GM19238 (cell line): ENCODE measurements around the gene ZNF814.
A peak's percentile ranks its signal among the peaks of the same experiment; 100 is the strongest.
"Not testable (repeated sequence)": the region's sequence is repeated elsewhere in the genome, so short reads cannot be mapped to it uniquely, and the experiment has no call there.

ENCODE experiments used
- DNase-seq: peaks from one replicate; pipeline ENCODE4 v3.0.0; 2011; ENCODE audit warnings: low spot score; ENCODE audit not compliant: insufficient read length

The ZNF814 gene

GRCh38 chr19:57888560-57889231, at the start of gene ZNF814:
Gene ZNF814 (minus strand): TSS chr19:57889037. CDS start chr19:57888802, 235 bp downstream.
- peak; percentile 39 for DNase-seq

DNA sequence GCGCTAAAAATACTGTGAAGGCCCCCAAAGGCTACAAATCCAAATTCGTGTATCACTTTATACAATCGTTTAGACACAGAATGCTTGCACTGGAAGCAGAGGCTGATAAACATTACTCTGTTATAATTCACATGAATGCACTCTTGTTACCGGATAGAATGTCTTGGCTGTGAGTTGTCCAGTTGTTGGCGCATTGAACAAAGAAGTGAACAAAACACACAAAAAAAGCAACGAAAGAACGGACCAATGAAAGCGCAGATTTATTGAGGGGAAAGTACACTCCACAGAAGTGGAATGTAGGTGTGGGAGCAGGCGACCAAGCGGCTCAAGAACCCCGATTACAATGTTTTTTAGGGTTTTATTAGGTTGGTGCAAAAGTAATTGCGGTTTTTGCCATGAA, 46.9 kb upstream of the ZNF814 start:
- DNase-seq, result no peak

- DNase-seq, result no peak
These were observed 46.2 kb upstream of the ZNF814 start, which contains the start of gene ZNF418 for GRCh38 chr19:57934820-57935665. Gene ZNF418 (minus strand): TSS chr19:57935402. CDS start chr19:57933822, 1,580 bp downstream.

DNA sequence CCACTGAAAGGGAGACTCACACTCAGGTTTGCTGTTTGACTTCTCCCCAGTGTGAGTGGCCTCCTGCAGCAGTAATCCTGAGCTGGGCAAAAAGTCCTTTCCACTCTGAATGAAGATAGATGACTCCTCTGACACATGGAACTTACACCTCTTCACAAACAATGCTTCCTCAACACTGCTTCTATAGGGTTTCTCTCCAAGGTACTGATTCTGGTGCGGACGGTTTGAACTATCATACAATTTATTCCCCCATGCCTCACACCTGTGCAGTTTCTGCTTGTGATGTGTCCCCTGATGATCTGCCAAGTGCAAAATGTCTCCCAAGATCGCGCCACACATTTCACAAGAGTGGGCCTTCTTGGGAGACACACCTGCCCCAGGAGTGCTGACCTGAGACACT, 38.8 kb upstream of the ZNF814 start:
- no peak for DNase-seq

GRCh38 chr19:57916168-57916995, 27.5 kb upstream of the ZNF814 start, which contains the start of gene ZNF417:
Gene ZNF417 (minus strand): TSS chr19:57916592. CDS start chr19:57916411, 181 bp downstream.
- peak; percentile 84 for DNase-seq

- DNase-seq, result no peak
These were observed 25.7 kb upstream of the ZNF814 start for GRCh38 chr19:57914531-57914930.

DNA sequence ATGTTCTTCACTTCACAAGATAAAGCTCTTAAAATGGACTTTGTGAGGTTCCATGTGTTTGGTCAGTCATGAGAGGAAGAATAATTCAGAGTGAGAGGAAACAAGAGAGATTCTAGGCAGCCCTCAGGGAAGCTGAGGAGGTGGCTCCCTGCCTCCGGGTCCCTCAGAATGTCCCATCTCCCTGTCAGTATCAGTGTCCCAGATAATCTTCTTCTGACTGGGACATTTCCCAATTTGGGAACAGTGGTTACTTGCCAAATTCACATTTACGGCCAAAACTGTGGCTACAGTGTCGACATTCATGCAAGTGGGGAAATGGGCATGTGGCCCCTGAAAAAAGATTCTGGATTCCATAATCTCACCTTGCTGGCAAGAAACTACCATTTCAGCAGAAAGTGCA, 18.6 kb upstream of the ZNF814 start:
- DNase-seq, result no peak

GRCh38 chr19:57905258-57905657, 16.4 kb upstream of the ZNF814 start:
- no peak for DNase-seq

- no peak for DNase-seq
These were observed 14.9 kb upstream of the ZNF814 start for GRCh38 chr19:57903618-57904184.

DNA sequence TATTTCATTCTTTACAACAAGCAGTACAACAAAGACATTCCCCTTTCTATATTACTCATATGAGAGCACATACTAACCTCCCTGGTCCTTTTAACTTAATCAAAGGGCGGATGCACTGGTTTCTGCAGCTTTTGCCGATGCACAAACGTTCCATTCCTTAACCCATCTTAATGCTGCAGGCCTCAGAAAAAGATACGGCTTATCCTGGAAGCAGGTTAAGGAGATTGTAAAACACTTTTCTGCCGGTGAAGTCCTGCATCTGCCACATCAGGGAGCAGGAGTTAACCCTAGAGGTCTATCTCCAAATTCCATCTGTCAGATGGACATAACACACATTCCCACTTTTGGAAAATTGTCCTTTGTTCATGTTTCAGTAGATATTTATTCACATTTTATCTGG, 11.5 kb upstream of the ZNF814 start:
- no peak for DNase-seq

GRCh38 chr19:57890706-57891105, 1.9 kb upstream of the ZNF814 start:
- not testable (repeated sequence) for DNase-seq

DNA sequence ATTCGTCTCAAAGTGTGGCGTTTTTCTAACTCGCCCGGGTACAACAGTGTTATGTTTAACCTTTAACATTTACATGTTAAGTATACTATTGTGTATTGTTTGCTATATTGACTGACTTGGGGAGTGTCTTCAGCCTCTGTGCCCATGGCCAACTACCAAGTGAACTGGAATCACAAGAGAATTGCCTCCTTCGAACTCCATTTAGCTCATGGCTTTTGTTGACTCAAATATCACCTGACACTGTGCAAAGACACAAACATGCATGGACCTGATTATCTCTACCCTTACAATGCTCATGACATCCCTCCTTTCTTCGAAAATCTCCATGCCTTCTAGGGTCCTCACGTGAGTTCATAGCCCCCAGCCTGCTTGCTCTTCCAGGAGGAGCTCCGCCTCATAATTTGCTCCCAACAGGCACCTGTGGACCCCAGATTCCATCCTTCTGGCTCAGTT, 704 bp downstream of the ZNF814 start:
- no peak for DNase-seq

DNA sequence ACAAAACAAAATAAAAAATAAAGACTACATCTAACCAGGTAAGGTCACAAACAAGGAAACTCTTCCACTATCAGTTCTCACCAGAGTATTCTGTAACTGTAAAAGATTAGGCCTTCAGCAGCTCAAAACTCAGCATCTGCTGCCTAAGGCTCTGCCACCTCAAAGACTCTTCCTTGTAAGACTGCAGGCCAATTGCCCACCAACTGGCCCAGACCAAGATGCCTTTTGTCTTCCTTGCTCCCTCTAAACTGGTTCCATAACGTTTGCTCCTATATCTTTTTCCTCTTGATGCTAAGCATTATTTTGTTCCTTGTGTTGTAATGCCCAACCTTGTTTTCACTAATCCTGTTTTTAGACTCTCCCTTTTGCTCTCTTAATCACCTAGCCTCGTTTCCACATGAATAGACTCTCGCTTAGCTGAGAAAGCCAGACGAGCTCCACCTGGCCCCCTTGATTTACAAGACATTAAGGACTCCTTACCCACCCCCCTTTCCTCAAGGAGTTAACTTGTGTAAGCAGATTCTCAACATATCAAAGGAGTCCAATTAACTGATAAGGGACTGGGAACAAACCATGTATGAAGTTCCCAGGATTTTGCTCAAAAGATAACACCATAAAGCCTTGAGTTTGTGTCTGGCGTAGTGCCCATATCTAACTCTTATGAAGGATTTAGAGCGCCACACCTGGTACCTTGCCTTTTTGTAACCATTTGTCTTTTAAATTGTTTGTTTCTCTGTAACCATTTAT, 1.5 kb downstream of the ZNF814 start:
- no peak for DNase-seq

DNA sequence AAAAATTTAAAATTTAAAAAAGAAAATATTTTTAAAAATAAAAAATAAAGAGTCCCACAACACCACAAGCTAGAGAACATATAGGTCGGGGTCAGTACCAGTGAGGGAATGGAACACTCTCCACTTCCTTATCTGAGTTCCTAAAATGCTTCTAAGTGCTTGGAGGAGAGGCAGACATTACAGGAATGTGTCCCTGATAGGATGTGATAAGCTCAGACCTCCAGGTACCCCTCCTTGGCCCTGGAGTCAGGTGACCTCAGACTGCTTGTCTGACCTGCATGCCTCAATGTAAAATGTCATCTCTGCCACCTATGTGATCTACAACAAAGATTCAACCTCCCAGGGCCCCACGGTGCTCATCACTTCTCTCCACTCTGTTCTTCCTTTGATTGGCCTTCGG, 2.8 kb downstream of the ZNF814 start:
- DNase-seq, result no peak

DNA sequence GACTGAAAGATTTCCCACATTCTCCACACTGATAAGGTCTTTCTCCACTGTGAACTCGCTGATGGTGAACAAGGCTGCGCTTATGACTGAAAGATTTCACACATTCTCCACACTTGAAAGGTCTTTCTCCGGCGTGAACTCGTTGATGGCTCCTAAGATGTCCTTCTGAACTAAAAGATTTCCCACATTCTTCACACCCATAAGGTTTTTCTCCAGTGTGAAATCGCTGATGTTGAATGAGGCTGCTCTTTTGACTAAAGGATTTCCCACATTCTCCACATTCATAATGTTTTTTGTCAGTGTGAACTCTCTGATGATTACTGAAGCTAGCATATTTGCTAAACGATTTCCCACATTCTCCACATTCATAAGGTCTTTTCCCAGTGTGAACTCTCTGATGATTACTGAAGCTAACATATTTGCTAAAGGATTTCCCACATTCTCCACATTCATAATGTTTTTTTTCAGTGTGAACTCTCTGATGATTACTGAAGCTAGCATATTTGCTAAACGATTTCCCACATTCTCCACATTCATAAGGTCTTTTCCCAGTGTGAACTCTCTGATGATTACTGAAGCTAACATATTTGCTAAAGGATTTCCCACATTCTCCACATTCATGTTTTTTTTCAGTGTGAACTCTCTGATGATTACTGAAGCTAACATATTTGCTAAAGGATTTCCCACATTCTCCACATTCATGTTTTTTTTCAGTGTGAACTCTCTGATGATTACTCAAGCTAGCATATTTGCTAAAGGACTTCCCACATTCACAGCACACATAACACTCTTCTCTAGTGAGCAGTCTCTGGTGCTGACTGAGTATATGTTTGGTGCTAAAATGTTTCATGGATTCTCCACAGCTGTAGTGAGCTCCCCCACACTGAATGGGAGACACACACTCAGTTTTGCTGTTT, 14.7 kb downstream of the ZNF814 start:
- not testable (repeated sequence) for DNase-seq

DNA sequence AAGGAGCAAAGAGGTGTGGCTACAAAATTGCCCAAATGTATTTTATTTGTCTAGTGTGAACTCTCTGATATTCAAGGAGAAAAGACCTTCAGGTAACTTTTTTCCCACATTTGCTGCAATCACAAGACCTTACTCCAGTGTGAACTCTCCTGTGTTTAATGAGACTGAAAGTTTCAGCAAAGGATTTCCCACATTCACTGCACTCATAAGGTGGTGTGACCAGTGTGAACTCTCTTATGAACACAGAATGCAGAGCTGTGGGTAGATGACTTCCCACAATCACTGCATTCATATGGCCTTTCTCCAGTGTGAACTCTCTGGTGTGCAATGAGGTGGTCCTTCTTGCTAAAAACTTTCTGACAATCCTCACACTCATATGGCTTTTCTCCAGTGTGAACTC, 16.4 kb downstream of the ZNF814 start:
- DNase-seq, result no peak

DNA sequence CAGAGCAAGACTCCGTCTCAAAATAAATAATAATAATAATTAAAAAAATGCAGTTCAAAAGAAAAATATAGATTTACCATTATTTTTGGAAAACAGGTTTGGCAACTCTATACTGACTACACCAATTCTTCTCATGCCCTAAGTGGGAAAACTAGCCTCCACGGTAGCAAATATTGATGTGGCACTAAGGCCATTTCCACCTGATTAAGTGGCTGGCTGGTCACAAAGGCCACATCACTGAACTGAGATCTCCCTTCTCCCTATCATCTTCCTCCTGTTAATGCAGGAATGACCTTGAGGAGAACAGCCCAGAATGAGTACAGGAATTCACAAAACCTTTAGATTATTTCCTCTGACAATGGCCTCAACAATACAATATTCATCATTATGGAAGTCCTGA, 18.6 kb downstream of the ZNF814 start:
- DNase-seq, result no peak

- not testable (repeated sequence) for DNase-seq
These were observed 19.2 kb downstream of the ZNF814 start for GRCh38 chr19:57869655-57870054.

GRCh38 chr19:57867868-57868492, 20.9 kb downstream of the ZNF814 start:
- DNase-seq, result no peak
